HG03439 (cell line): ENCODE measurements around the gene CKB.

ENCODE experiments used
- ATAC-seq: cut with Tn5 transposase; IDR thresholded peaks from one replicate; pipeline ENCODE4 v1.9.1; 2021; ENCODE audit warnings: mild to moderate bottlenecking, moderate library complexity; ENCODE audit not compliant: unreplicated experiment

CKB gene

GRCh38 chr14:103492156-103492925 is 30.3 kb downstream of the CKB start:
- no peak for ATAC-seq

GRCh38 chr14:103491691-103492090 is 30.9 kb downstream of the CKB start:
- ATAC-seq: no peak

GRCh38 chr14:103489621-103490020 is 33.0 kb downstream of the CKB start:
- no peak for ATAC-seq

GRCh38 chr14:103488960-103489359 is 33.7 kb downstream of the CKB start:
- no peak for ATAC-seq

GRCh38 chr14:103488071-103488470 is 34.6 kb downstream of the CKB start:
- ATAC-seq: no peak

GRCh38 chr14:103485504-103485903 is 37.1 kb downstream of the CKB start:
- ATAC-seq: no peak

GRCh38 chr14:103483600-103483999 is 39.0 kb downstream of the CKB start:
- no peak for ATAC-seq

GRCh38 chr14:103480595-103480994 is 42.0 kb downstream of the CKB start:
- ATAC-seq: no peak

- ATAC-seq: no peak
These were observed 46.0 kb downstream of the CKB start for GRCh38 chr14:103476631-103477030.

GRCh38 chr14:103476065-103476464 is 46.6 kb downstream of the CKB start:
- ATAC-seq: no peak

GRCh38 chr14:103474893-103475292 is 47.7 kb downstream of the CKB start:
- ATAC-seq: no peak

- ATAC-seq: no peak
These were observed 49.7 kb downstream of the CKB start for GRCh38 chr14:103472939-103473338.
